ENCODE measurements around the gene PTPRD.

PTPRD gene

DNA sequence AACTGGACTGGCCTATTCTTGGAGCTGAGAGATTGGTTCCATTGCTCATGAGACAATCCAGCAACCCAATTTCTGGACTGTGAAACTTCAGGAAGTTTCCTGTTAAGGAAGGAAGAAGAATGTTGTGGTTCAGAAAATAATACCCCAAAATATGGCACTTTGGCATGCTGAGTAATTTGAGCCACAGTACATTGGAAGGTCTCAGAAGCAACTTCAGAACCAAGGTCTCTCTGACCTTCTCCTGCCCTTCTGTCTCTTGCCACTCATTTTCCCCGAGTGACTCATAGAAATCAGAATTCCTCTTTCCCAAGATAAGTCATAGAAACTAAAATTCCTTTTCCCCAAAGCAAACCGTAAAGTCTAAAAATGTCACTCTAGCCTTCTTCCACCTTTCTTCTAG is 1366.1 kb downstream of the PTPRD start:
- DNase-seq (ENCODE audit: low read depth, low spot score) = no peak
- TF ChIP-seq, protein P1, sequence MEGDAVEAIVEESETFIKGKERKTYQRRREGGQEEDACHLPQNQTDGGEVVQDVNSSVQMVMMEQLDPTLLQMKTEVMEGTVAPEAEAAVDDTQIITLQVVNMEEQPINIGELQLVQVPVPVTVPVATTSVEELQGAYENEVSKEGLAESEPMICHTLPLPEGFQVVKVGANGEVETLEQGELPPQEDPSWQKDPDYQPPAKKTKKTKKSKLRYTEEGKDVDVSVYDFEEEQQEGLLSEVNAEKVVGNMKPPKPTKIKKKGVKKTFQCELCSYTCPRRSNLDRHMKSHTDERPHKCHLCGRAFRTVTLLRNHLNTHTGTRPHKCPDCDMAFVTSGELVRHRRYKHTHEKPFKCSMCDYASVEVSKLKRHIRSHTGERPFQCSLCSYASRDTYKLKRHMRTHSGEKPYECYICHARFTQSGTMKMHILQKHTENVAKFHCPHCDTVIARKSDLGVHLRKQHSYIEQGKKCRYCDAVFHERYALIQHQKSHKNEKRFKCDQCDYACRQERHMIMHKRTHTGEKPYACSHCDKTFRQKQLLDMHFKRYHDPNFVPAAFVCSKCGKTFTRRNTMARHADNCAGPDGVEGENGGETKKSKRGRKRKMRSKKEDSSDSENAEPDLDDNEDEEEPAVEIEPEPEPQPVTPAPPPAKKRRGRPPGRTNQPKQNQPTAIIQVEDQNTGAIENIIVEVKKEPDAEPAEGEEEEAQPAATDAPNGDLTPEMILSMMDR (IDR thresholded peaks at IDR 0.05; ENCODE audit: insufficient read depth, low read length, missing control alignments) = no peak
- POLR2A ChIA-PET = no interaction called here
- H3K4me3 ChIP-seq (ENCODE audit: low read depth, low read length) = no peak overlapping the region
- CTCF ChIA-PET = no interaction called here

- POLR2A ChIA-PET = no interaction called here
- TF ChIP-seq, protein P1 (IDR thresholded peaks at IDR 0.05; ENCODE audit: insufficient read depth, low read length, missing control alignments) = no peak
- no peak for DNase-seq (ENCODE audit: low read depth, low spot score)
- CTCF ChIA-PET = no interaction called here
- no peak overlapping the region for H3K4me3 ChIP-seq (ENCODE audit: low read depth, low read length)
Measured at GRCh38 chr9:9231946-9232345, 1380.9 kb downstream of the PTPRD start.

GRCh38 chr9:9229269-9229668 is 1383.5 kb downstream of the PTPRD start:
- ChIA-PET POLR2A (no interaction called here), CTCF (no interaction called here)
- TF ChIP-seq, protein P1 (IDR thresholded peaks at IDR 0.05; ENCODE audit: insufficient read depth, low read length, missing control alignments) = no peak

DNA sequence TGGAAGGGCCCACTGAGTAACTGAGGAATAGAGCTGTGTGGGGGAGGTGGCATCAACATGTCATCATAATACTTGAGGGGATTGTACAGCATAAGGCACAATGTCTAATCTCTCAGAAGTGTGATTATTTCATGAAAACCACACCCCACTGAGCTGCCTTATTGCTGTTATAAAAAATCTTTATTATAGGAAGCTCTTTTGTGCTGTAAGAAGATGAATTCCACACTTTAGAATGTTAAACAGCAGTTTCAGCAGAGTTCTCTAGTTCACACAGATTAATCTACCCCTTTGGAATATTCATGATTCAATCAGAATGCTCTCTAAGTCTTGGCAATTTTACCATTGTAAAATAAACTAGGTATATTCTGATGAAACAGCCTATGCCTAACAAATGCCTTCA is 1389.6 kb downstream of the PTPRD start:
- TF ChIP-seq, protein P1 (IDR thresholded peaks at IDR 0.05; ENCODE audit: insufficient read depth, low read length, missing control alignments) = no peak
- no peak for DNase-seq (ENCODE audit: low read depth, low spot score)
- POLR2A ChIA-PET = no interaction called here
- CTCF ChIA-PET = no interaction called here
- H3K4me3 ChIP-seq (ENCODE audit: low read depth, low read length) = no peak overlapping the region

More at GRCh38 chr9:9229269-9229668, 1383.5 kb downstream of the PTPRD start:
- H3K4me3 ChIP-seq (ENCODE audit: low read depth, low read length) = no peak overlapping the region
- no peak for DNase-seq (ENCODE audit: low read depth, low spot score)

DNA sequence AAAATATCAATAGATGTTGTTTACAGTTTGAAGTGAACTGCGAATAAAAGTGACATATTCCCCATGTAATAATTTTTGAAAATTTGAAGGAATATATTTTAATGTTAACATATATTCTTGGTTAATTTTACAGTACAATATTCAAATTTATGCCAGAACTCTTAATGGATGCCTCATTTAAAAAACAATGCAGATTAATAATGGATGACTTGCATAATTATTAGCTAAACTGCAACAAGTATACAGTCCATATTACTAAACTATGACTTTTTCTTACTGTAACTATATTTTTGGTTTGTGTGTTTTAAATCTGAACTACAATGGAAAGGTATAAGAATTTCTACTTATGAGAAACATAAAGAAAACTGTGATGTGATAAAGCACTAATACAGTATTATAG is 1390.1 kb downstream of the PTPRD start:
- no peak overlapping the region for H3K4me3 ChIP-seq (ENCODE audit: low read depth, low read length)
- TF ChIP-seq, protein P1 (IDR thresholded peaks at IDR 0.05; ENCODE audit: insufficient read depth, low read length, missing control alignments) = no peak
- ChIA-PET CTCF (no interaction called here), POLR2A (no interaction called here)
- no peak for DNase-seq (ENCODE audit: low read depth, low spot score)

DNA sequence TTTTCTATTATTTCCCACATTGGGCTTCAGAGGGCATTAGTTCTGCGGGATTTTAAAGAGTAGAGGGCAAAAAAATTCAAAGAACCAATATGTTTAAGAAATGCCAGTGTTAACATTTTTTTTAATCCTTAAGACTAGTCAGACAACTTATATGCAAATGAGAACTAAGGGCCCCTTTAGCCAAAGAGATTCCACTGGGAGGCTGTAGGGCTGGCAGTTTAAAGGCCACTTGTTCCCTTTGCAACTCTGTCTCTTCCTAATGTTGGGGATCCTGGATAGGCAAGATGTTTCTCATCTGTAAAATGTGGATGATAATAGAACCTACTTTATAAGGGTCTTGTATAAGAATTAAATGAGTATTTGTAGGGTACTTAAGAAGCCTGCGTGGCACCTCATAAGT is 1395.9 kb downstream of the PTPRD start:
- H3K4me3 ChIP-seq (ENCODE audit: low read depth, low read length) = no peak overlapping the region
- TF ChIP-seq, protein P1 (IDR thresholded peaks at IDR 0.05; ENCODE audit: insufficient read depth, low read length, missing control alignments) = no peak

More for the DNA sequence above, 1395.9 kb downstream of the PTPRD start:
- CTCF ChIA-PET = no interaction called here
- POLR2A ChIA-PET = no interaction called here
- no peak for DNase-seq (ENCODE audit: low read depth, low spot score)

All from AG04449 (cell line).